ENCODE measurements around the gene NTRK3.

DNA sequence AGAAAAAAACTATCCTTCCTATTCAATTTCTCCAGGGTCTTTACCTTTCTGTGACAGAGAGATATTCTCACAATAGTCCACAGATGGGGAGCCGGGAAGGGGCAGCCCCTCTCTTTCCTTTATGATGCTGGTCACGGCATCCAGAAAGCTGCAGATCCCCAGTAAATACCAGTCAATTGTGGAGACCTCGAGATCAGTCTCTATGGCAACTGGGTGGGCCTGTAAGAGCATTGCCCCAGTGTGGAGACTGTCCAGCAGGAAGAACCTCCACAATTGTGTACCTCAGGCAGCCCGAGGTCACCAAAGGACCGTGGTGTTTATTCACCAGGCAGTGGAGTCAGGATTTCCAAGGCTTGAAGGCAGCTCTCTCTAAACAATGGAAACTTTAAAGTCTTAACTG is 291.2 kb downstream of the NTRK3 start:
- TF ChIP-seq, protein P1, sequence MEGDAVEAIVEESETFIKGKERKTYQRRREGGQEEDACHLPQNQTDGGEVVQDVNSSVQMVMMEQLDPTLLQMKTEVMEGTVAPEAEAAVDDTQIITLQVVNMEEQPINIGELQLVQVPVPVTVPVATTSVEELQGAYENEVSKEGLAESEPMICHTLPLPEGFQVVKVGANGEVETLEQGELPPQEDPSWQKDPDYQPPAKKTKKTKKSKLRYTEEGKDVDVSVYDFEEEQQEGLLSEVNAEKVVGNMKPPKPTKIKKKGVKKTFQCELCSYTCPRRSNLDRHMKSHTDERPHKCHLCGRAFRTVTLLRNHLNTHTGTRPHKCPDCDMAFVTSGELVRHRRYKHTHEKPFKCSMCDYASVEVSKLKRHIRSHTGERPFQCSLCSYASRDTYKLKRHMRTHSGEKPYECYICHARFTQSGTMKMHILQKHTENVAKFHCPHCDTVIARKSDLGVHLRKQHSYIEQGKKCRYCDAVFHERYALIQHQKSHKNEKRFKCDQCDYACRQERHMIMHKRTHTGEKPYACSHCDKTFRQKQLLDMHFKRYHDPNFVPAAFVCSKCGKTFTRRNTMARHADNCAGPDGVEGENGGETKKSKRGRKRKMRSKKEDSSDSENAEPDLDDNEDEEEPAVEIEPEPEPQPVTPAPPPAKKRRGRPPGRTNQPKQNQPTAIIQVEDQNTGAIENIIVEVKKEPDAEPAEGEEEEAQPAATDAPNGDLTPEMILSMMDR (IDR thresholded peaks at IDR 0.05): no peak
- no peak for TF ChIP-seq POLR2A (IDR thresholded peaks at IDR 0.05)
